DND-41 (cell line): ENCODE measurements around the gene PDIA6.

Source experiments
- EZH2 ChIP-seq: IDR thresholded peaks from 3 replicates; pipeline ENCODE4 v1.6.1; 2012; ENCODE audit warnings: borderline replicate concordance, low read depth, mild to moderate bottlenecking, moderate library complexity, low read length, inconsistent platforms; ENCODE audit not compliant: severe bottlenecking
- TF ChIP-seq, protein P1 (sequence below): IDR thresholded peaks from 2 replicates; pipeline ENCODE4 v1.5.1; 2012; ENCODE audit warnings: borderline replicate concordance, low read length, moderate library complexity, mild to moderate bottlenecking; ENCODE audit not compliant: poor library complexity, severe bottlenecking; ENCODE audit errors: extremely low read depth

DNA sequence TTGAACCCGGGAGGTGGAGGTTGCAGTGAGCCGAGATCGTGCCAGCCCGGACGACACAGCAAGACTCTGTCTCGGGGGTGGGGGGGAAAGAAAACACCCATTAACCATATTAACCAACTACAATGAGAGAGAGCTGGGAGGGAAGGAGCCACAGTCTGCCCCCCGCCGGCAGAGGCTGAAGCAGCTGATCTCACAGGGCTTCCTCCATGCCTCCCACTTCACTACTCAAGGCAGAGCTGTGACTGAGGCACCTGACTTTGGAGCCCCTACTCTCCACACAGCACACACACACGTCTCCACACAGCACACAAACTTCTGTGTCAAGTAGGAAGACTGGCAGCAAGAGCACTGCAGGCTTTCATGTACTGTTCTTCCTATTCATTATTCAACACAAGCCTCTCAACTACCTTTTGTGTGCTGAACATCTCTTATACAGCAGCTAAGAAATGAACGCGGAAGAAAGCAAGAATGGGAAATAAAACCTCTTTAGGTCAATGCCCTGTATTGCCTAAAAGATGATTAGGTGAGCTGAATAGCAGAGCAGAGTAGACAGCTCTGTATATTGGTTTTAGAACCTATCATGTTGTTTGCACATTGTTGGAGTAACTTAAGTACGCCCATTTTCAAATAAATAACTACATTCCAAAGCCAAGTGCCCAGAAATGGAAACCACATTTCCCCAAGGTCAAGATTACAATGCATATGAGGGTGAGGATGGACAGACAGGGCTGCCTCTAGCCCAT lies 26.2 kb downstream of the PDIA6 start:
- TF ChIP-seq, protein P1, sequence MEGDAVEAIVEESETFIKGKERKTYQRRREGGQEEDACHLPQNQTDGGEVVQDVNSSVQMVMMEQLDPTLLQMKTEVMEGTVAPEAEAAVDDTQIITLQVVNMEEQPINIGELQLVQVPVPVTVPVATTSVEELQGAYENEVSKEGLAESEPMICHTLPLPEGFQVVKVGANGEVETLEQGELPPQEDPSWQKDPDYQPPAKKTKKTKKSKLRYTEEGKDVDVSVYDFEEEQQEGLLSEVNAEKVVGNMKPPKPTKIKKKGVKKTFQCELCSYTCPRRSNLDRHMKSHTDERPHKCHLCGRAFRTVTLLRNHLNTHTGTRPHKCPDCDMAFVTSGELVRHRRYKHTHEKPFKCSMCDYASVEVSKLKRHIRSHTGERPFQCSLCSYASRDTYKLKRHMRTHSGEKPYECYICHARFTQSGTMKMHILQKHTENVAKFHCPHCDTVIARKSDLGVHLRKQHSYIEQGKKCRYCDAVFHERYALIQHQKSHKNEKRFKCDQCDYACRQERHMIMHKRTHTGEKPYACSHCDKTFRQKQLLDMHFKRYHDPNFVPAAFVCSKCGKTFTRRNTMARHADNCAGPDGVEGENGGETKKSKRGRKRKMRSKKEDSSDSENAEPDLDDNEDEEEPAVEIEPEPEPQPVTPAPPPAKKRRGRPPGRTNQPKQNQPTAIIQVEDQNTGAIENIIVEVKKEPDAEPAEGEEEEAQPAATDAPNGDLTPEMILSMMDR = no peak
- TF ChIP-seq EZH2 = no peak
